Panc1 (cell line): ENCODE measurements around the gene SUGP1. TPM values are rescaled to one million over a fixed set of nuclear protein-coding genes. Genes with fewer than 3 reads are reported as not detected.

Experiments used
- ATAC-seq: fragments of 200-7000 bp; cut with Tn5 transposase; 2 replicates; pipeline ENCODE4 v1.9.1; 2020; ENCODE audit warnings: mild to moderate bottlenecking, moderate library complexity
- BruUV-seq: library from RNA; stranded (reverse); fragments of 400-500 nt; replicated peaks from 2 replicates; lab custom pipeline; 2021; lab: Mats Ljungman, UMichigan
- CTCF ChIA-PET: fragments of 300-600 bp; sonication (Branson Sonifier 250); formaldehyde crosslinking; loops from one replicate; lab custom pipeline; 2022; ENCODE audit warnings: antibody characterized with exemption; lab: Charles Lee
- POLR2A ChIA-PET: fragments of 300-600 bp; sonication (Branson Sonifier 250); formaldehyde crosslinking; loops from one replicate; lab custom pipeline; 2022; ENCODE audit warnings: antibody characterized with exemption; lab: Charles Lee
- DNase-seq: peaks from one replicate; pipeline ENCODE4 v3.0.0-alpha.2; 2010; ENCODE audit warnings: low read depth, low spot score
- H3K27ac ChIP-seq: 2 replicates; pipeline ENCODE4 v1.5.1; 2011; ENCODE audit warnings: mild to moderate bottlenecking, low read length, inconsistent platforms
- H3K27me3 ChIP-seq: fragments of 200-500 bp; sonication (Bioruptor generic); 2 replicates; pipeline ENCODE4 v1.6.0; 2014; ENCODE audit warnings: low read length, inconsistent platforms; ENCODE audit not compliant: control insufficient read depth, insufficient read depth
- H3K36me3 ChIP-seq: fragments of 200-500 bp; sonication (Bioruptor generic); 2 replicates; pipeline ENCODE4 v1.5.1; 2014; ENCODE audit warnings: inconsistent platforms, mild to moderate bottlenecking, low read length, moderate library complexity; ENCODE audit not compliant: control insufficient read depth, insufficient read depth
- H3K4me1 ChIP-seq: 2 replicates; pipeline ENCODE4 v1.5.1; 2011; ENCODE audit warnings: inconsistent platforms, mild to moderate bottlenecking, low read length, moderate library complexity; ENCODE audit not compliant: control insufficient read depth, insufficient read depth
- H3K4me3 ChIP-seq, 2 experiments: 2 replicates each; pipeline ENCODE4 v1.5.1; 2011 to 2012; ENCODE audit warnings: low read depth in 2 of 2, low read length in 2 of 2, mild to moderate bottlenecking in 2 of 2, inconsistent platforms in 1 of 2, moderate library complexity in 1 of 2
- H3K9me3 ChIP-seq: fragments of 200-500 bp; sonication (Bioruptor generic); 2 replicates; pipeline ENCODE4 v1.5.1; 2014; ENCODE audit warnings: low read depth, mild to moderate bottlenecking, inconsistent platforms, low read length, moderate library complexity; ENCODE audit not compliant: control insufficient read depth, insufficient read depth
- CTCF ChIP-seq: fragments of 450-650 bp; IDR thresholded peaks from 2 replicates; pipeline ENCODE4 v1.5.1; 2017; ENCODE audit warnings: mild to moderate bottlenecking
- POLR2AphosphoS5 ChIP-seq: IDR thresholded peaks from 2 replicates; pipeline ENCODE4 v1.6.1; 2012; ENCODE audit warnings: mild to moderate bottlenecking, low read depth, low read length, moderate library complexity
- REST ChIP-seq, 2 experiments: IDR thresholded peaks; 2 replicates each; pipeline ENCODE4 v1.6.1; 2011 to 2012; ENCODE audit warnings: low read depth in 2 of 2, control low read depth in 1 of 2, low read length in 1 of 2, mild to moderate bottlenecking in 1 of 2, moderate library complexity in 1 of 2; ENCODE audit not compliant: insufficient read depth in 1 of 2
- SIN3A ChIP-seq: IDR thresholded peaks from 2 replicates; pipeline ENCODE4 v1.6.1; 2012; ENCODE audit warnings: low read depth, mild to moderate bottlenecking, low read length, moderate library complexity, borderline replicate concordance; ENCODE audit not compliant: insufficient read depth
- TCF7L2 ChIP-seq: IDR thresholded peaks from 2 replicates; pipeline ENCODE4 v1.6.1; 2011; ENCODE audit warnings: mild to moderate bottlenecking, low read depth, low read length, inconsistent platforms
- in situ Hi-C: cut with HindIII; loops from 2 replicates; pipeline ENCODE4 v1.10.0; 2016; ENCODE audit warnings: low sequenced_read_pairs, low pct_unique_long_range_greater_than_20kb
- intact Hi-C: fragments of 100-400 bp; cut with micrococcal nuclease; formaldehyde crosslinking; loops from one replicate; pipeline ENCODE4 v1.10.0; 2022; ENCODE audit not compliant: unreplicated experiment
- total RNA-seq: library from RNA; stranded (reverse); gene quantifications from one replicate; pipeline ENCODE4 v1.2.1, GENCODE V29; 2021; ENCODE audit not compliant: unreplicated experiment

SUGP1 gene
- total RNA-seq, 1 experiment from 2014 or later, result 41.5 TPM

- ChIA-PET POLR2A (no interaction called here), CTCF (no interaction called here)
- Histone ChIP-seq H3K4me1 (no peaks in the 10 kb centered on the region), H3K4me3 (no peak overlapping the region), H3K36me3 (no peaks in the 10 kb centered on the region; the same call in 1 of the 2 replicates), H3K27ac (no peak overlapping the region), H3K9me3 (no peaks in the 10 kb centered on the region), H3K27me3 (no peaks in the 10 kb centered on the region)
- intact Hi-C loops (no loop called here), in situ Hi-C loops (no loop called here)
- BruUV-seq, result no TSS peak
- ATAC-seq, result no peak
- TF ChIP-seq POLR2AphosphoS5 (no peak), CTCF (no peak), TCF7L2 (no peak), SIN3A (no peak), REST (IDR thresholded peaks at IDR 0.05; ENCODE audit: insufficient read depth in 1 of 2, low read depth in 2 of 2, low read length in 1 of 2) (no peak)
- DNase-seq, result no peak
Observed at GRCh38 chr19:19329126-19329525, 8.8 kb upstream of the SUGP1 start.

- ATAC-seq, result no peak
- CTCF ChIA-PET, result no interaction called here
- BruUV-seq, result no TSS peak
- DNase-seq, result no peak
- no peaks in the 10 kb centered on the region for H3K9me3 ChIP-seq
- no peaks in the 10 kb centered on the region for H3K27me3 ChIP-seq
- POLR2A ChIA-PET, result no interaction called here
- H3K36me3 ChIP-seq, result peaks cover 3% of the 10 kb centered on the region; the same call in 1 of the 2 replicates
- intact Hi-C loops, result no loop called here
- H3K4me3 ChIP-seq, result no peak overlapping the region
- H3K27ac ChIP-seq, result no peak overlapping the region
- TF ChIP-seq POLR2AphosphoS5, result no peak
- TF ChIP-seq SIN3A, result no peak
- TF ChIP-seq REST (IDR thresholded peaks at IDR 0.05; ENCODE audit: insufficient read depth in 1 of 2, low read depth in 2 of 2, low read length in 1 of 2), result no peak
- no peak for TF ChIP-seq TCF7L2
- TF ChIP-seq CTCF, result no peak
- in situ Hi-C loops, result no loop called here
- H3K4me1 ChIP-seq, result no peaks in the 10 kb centered on the region
Observed at GRCh38 chr19:19327672-19328071, 7.4 kb upstream of the SUGP1 start.
